GM12865 (cell line): ENCODE results near the gene BRSK2.

Experiments used
- DNase-seq: peaks from one replicate; pipeline ENCODE4 v3.0.0; 2010; ENCODE audit warnings: low read depth
- H3K4me3 ChIP-seq: 2 replicates; pipeline ENCODE4 v1.5.1; 2011; ENCODE audit warnings: mild to moderate bottlenecking, low read depth, low read length, control low read depth
- CTCF ChIP-seq: IDR thresholded peaks from 2 replicates; pipeline ENCODE4 v1.5.1; 2011; ENCODE audit warnings: low read length, control low read depth, low read depth, inconsistent platforms; ENCODE audit not compliant: insufficient read depth; ENCODE audit errors: missing control alignments

The BRSK2 gene

GRCh38 chr11:1367721-1368120, 22.0 kb upstream of the BRSK2 start:
- H3K4me3 ChIP-seq = no peak overlapping the region
- no peak for DNase-seq
- no peak for TF ChIP-seq CTCF

- TF ChIP-seq CTCF = no peak
- H3K4me3 ChIP-seq = no peak overlapping the region
- DNase-seq = no peak
Measured at GRCh38 chr11:1368216-1368615, 21.5 kb upstream of the BRSK2 start.

- no peak for DNase-seq
- TF ChIP-seq CTCF = no peak
Measured at GRCh38 chr11:1368966-1369365, 20.8 kb upstream of the BRSK2 start.

GRCh38 chr11:1369371-1370005, 20.2 kb upstream of the BRSK2 start:
- no peak overlapping the region for H3K4me3 ChIP-seq
- TF ChIP-seq CTCF = no peak
- no peak for DNase-seq

More at GRCh38 chr11:1368966-1369365, 20.8 kb upstream of the BRSK2 start:
- no peak overlapping the region for H3K4me3 ChIP-seq

GRCh38 chr11:1370186-1371025, 19.3 kb upstream of the BRSK2 start:
- no peak for TF ChIP-seq CTCF
- DNase-seq = no peak
- H3K4me3 ChIP-seq = no peak overlapping the region

- TF ChIP-seq CTCF = no peak
- no peak for DNase-seq
- no peak overlapping the region for H3K4me3 ChIP-seq
Measured at GRCh38 chr11:1371026-1371325, 18.8 kb upstream of the BRSK2 start.
